Mammary epithelial cell (primary cell): ENCODE data around the gene ATG4B.

Source experiments
- EZH2 ChIP-seq: IDR thresholded peaks from 2 replicates; pipeline ENCODE4 v1.6.1; 2012; ENCODE audit warnings: low read length, inconsistent platforms, borderline replicate concordance
- TF ChIP-seq, protein P1 (sequence below), 2 donors: IDR thresholded peaks in 1 of 2; conservative IDR thresholded peaks in 1 of 2; 2 replicates each; pipeline ENCODE4 v1.5.1; 2011 to 2012; ENCODE audit warnings: inconsistent platforms in 2 of 2, low read length in 2 of 2, mild to moderate bottlenecking in 2 of 2, control low read depth in 1 of 2, low read depth in 1 of 2; ENCODE audit not compliant: insufficient read depth in 1 of 2; ENCODE audit errors: extremely low read depth in 1 of 2

DNA sequence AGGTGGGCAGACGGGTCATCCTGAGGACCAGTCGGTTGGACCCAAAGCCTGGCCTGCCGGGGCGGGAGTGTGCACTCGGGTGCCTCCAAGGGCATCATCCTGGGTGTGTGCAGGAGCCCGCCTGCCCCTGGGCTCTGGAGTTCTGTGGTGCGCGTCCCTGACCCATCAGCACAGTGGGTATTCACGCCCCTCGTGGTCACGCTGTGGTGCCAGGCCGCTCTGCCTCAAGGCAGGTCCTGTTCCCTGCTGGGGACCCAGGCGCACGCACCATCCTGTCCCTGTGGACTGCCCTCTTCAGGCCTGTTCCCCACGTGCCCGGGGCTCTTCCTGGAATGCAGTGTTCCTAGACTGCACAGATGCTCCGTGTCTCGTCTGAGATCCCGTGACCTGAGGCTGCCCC, 82.6 kb downstream of the ATG4B start:
- TF ChIP-seq, protein P1, sequence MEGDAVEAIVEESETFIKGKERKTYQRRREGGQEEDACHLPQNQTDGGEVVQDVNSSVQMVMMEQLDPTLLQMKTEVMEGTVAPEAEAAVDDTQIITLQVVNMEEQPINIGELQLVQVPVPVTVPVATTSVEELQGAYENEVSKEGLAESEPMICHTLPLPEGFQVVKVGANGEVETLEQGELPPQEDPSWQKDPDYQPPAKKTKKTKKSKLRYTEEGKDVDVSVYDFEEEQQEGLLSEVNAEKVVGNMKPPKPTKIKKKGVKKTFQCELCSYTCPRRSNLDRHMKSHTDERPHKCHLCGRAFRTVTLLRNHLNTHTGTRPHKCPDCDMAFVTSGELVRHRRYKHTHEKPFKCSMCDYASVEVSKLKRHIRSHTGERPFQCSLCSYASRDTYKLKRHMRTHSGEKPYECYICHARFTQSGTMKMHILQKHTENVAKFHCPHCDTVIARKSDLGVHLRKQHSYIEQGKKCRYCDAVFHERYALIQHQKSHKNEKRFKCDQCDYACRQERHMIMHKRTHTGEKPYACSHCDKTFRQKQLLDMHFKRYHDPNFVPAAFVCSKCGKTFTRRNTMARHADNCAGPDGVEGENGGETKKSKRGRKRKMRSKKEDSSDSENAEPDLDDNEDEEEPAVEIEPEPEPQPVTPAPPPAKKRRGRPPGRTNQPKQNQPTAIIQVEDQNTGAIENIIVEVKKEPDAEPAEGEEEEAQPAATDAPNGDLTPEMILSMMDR (conservative IDR thresholded peaks at IDR 0.05 in 1 of 2, IDR thresholded peaks at IDR 0.05 in 1 of 2; ENCODE audit: extremely low read depth in 1 of 2, insufficient read depth in 1 of 2, low read depth in 1 of 2, low read length in 2 of 2): no peak
- no peak for TF ChIP-seq EZH2
